Loucy (cell line): ENCODE data around the gene ACSF2.
A peak's percentile ranks its signal among the peaks of the same experiment; 100 is the strongest.

Source experiments
- H2AFZ ChIP-seq: fragments of 200-600 bp; sonication (generic); 2 replicates; pipeline ENCODE4 v1.6.0; 2016; ENCODE audit warnings: antibody characterized with exemption, mild to moderate bottlenecking, low read length, moderate library complexity
- H3F3A ChIP-seq: fragments of 200-600 bp; 2 replicates; pipeline ENCODE4 v1.6.0; 2016; ENCODE audit warnings: antibody characterized with exemption, low read depth, mild to moderate bottlenecking
- H3K27me3 ChIP-seq: fragments of 200-600 bp; sonication (generic); 2 replicates; pipeline ENCODE4 v1.6.1; 2014; ENCODE audit warnings: low read length, mild to moderate bottlenecking; ENCODE audit not compliant: insufficient read depth, poor library complexity, severe bottlenecking
- H3K36me3 ChIP-seq: fragments of 200-600 bp; sonication (generic); 2 replicates; pipeline ENCODE4 v1.6.1; 2016; ENCODE audit warnings: low read length; ENCODE audit not compliant: insufficient read depth
- H3K4me1 ChIP-seq: fragments of 200-600 bp; sonication (generic); 2 replicates; pipeline ENCODE4 v1.5.1; 2014; ENCODE audit warnings: low read length, mild to moderate bottlenecking; ENCODE audit not compliant: insufficient read depth, poor library complexity, severe bottlenecking
- H3K4me2 ChIP-seq: fragments of 200-600 bp; sonication (generic); 2 replicates; pipeline ENCODE4 v1.6.0; 2014; ENCODE audit warnings: antibody characterized with exemption, low read length, low read depth, mild to moderate bottlenecking; ENCODE audit not compliant: poor library complexity, severe bottlenecking
- H3K4me3 ChIP-seq: fragments of 200-600 bp; sonication (generic); 2 replicates; pipeline ENCODE4 v1.5.1; 2014; ENCODE audit warnings: low read length, mild to moderate bottlenecking, mixed read lengths; ENCODE audit not compliant: poor library complexity, severe bottlenecking
- H3K79me2 ChIP-seq: fragments of 200-600 bp; sonication (generic); 2 replicates; pipeline ENCODE4 v1.6.1; 2014; ENCODE audit warnings: low read length; ENCODE audit not compliant: insufficient read depth
- H3K9ac ChIP-seq: fragments of 200-600 bp; sonication (generic); 2 replicates; pipeline ENCODE4 v1.6.0; 2014; ENCODE audit warnings: mild to moderate bottlenecking, low read depth, low read length, moderate library complexity; ENCODE audit not compliant: poor library complexity, severe bottlenecking
- H3K9me2 ChIP-seq: fragments of 200-600 bp; sonication (generic); replicated peaks from 2 replicates; pipeline ENCODE4 v1.6.1; 2016; ENCODE audit warnings: low read depth, low read length, mixed read lengths
- H3K9me3 ChIP-seq: fragments of 200-600 bp; sonication (generic); 2 replicates; pipeline ENCODE4 v1.6.1; 2014; ENCODE audit warnings: mild to moderate bottlenecking, antibody characterized with exemption, low read length, low read depth; ENCODE audit not compliant: insufficient read depth
- H4K20me1 ChIP-seq: fragments of 200-600 bp; sonication (generic); 2 replicates; pipeline ENCODE4 v1.6.0; 2014; ENCODE audit warnings: antibody characterized with exemption, low read length, mild to moderate bottlenecking; ENCODE audit not compliant: insufficient read depth, poor library complexity, severe bottlenecking
- EZH2phosphoT487 ChIP-seq: fragments of 200-600 bp; IDR thresholded peaks from 2 replicates; pipeline ENCODE4 v1.6.1; 2018; ENCODE audit warnings: antibody characterized with exemption, mild to moderate bottlenecking, moderate library complexity, borderline replicate concordance
- TF ChIP-seq, protein P1 (sequence below): fragments of 200-600 bp; sonication (generic); conservative IDR thresholded peaks from 2 replicates; pipeline ENCODE4 v1.5.1; 2014; ENCODE audit warnings: mild to moderate bottlenecking, antibody characterized with exemption, low read length

Gene ACSF2

GRCh38 chr17:50424246-50424995 is 1.6 kb upstream of the ACSF2 start:
- Histone ChIP-seq H3K27me3 (no peaks in the 10 kb centered on the region), H3K4me3 (peak overlapping the region; percentile 82), H3K9me3 (no peaks in the 10 kb centered on the region), H4K20me1 (no peaks in the 10 kb centered on the region), H2AFZ (no peak overlapping the region), H3K36me3 (no peaks in the 10 kb centered on the region), H3K9me2 (no peaks in the 10 kb centered on the region), H3K79me2 (peaks cover 38% of the 10 kb centered on the region), H3K4me2 (peak overlapping the region; percentile 94), H3K9ac (peak overlapping the region; percentile 84), H3F3A (peaks cover 15% of the 10 kb centered on the region), H3K4me1 (peaks cover 53% of the 10 kb centered on the region)
- TF ChIP-seq EZH2phosphoT487, result no peak
- TF ChIP-seq, protein P1, sequence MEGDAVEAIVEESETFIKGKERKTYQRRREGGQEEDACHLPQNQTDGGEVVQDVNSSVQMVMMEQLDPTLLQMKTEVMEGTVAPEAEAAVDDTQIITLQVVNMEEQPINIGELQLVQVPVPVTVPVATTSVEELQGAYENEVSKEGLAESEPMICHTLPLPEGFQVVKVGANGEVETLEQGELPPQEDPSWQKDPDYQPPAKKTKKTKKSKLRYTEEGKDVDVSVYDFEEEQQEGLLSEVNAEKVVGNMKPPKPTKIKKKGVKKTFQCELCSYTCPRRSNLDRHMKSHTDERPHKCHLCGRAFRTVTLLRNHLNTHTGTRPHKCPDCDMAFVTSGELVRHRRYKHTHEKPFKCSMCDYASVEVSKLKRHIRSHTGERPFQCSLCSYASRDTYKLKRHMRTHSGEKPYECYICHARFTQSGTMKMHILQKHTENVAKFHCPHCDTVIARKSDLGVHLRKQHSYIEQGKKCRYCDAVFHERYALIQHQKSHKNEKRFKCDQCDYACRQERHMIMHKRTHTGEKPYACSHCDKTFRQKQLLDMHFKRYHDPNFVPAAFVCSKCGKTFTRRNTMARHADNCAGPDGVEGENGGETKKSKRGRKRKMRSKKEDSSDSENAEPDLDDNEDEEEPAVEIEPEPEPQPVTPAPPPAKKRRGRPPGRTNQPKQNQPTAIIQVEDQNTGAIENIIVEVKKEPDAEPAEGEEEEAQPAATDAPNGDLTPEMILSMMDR, result no peak

DNA sequence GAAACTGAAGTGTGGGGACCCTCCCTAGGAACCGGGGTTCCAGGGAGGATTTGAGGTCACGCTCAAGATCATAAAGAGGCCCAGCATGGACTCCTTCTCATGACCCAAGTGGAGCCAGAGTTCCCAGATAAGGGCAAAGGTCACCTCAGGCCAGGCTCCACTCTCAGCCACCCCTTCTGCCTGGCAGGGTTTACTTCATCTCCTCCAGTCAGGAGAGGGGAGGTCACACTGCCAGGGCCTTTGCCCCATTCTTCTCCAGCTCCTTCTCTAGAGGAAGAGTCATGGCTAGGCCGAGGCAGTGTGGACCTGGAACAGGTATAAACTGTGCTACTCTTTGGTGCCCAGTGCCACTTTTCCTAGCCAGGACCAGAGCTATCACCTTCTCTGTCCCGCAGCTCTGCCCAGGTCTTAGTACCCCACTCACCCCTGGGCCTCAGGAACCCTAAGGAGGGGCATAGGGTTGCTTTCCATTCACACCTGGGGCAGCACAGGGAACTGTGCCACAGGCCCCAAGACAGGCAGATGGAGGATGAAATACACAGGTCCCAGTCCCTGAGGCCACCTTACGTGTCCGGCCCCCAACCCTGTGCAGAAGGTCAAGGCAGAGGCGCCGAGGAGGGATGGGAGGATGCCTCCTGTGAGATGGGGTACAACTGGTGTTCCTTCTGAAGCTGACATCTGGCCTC is 879 bp upstream of the ACSF2 start:
- H2AFZ ChIP-seq, result peak overlapping the region; percentile 92
- TF ChIP-seq EZH2phosphoT487, result no peak
- TF ChIP-seq, protein P1, result no peak
- peaks cover 44% of the 10 kb centered on the region for H3K79me2 ChIP-seq
- H3K9me2 ChIP-seq, result no peaks in the 10 kb centered on the region
- peak overlapping the region; percentile 94 for H3K4me2 ChIP-seq
- H3K27me3 ChIP-seq, result no peaks in the 10 kb centered on the region
- H3F3A ChIP-seq, result peaks cover 15% of the 10 kb centered on the region
- no peaks in the 10 kb centered on the region for H3K36me3 ChIP-seq
- H3K4me3 ChIP-seq, result peak overlapping the region; percentile 82
- H4K20me1 ChIP-seq, result no peaks in the 10 kb centered on the region
- H3K9me3 ChIP-seq, result no peaks in the 10 kb centered on the region
- H3K9ac ChIP-seq, result peak overlapping the region; percentile 84
- peaks cover 53% of the 10 kb centered on the region for H3K4me1 ChIP-seq

DNA sequence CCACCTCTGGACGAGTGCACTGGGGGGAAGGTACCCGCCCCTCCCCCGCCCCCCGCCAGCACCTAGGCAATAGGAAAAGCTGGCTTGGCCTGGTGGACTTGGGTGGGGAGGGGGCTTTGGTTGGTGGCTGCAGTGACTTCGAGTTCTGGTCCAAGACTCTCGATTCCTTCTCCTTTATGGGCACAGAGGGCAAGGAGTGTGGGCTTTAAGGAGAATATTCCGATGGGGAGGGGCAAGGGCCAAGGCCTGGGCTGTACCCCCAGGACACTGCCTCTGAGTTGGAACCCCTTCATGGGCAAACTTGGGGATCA is 409 bp downstream of the ACSF2 start:
- H3K27me3 ChIP-seq, result no peaks in the 10 kb centered on the region
- TF ChIP-seq, protein P1, result no peak
- TF ChIP-seq EZH2phosphoT487, result no peak
- H3K9ac ChIP-seq, result peak overlapping the region; percentile 84
- peak overlapping the region; percentile 82 for H3K4me3 ChIP-seq
- H3K79me2 ChIP-seq, result peaks cover 44% of the 10 kb centered on the region
- H3K36me3 ChIP-seq, result no peaks in the 10 kb centered on the region
- H3K4me1 ChIP-seq, result peaks cover 43% of the 10 kb centered on the region
- H4K20me1 ChIP-seq, result no peaks in the 10 kb centered on the region
- peak overlapping the region; percentile 94 for H3K4me2 ChIP-seq
- peaks cover 10% of the 10 kb centered on the region for H3F3A ChIP-seq
- H3K9me3 ChIP-seq, result no peaks in the 10 kb centered on the region
- H2AFZ ChIP-seq, result peak overlapping the region; percentile 47
- H3K9me2 ChIP-seq, result no peaks in the 10 kb centered on the region
